ACC112 (cell line): ENCODE data around the gene NCAM1.

Experiments
- H2AFZ ChIP-seq: fragments of 200-600 bp; sonication (generic); one replicate; pipeline ENCODE4 v1.6.0; 2017; ENCODE audit warnings: antibody characterized with exemption, low read length; ENCODE audit not compliant: unreplicated experiment
- H3K27ac ChIP-seq: fragments of 200-600 bp; sonication (generic); 2 replicates; pipeline ENCODE4 v1.5.1; 2014; ENCODE audit warnings: low read depth, mild to moderate bottlenecking, antibody characterized with exemption, low read length, moderate library complexity
- H3K27me3 ChIP-seq: fragments of 200-600 bp; sonication (generic); 2 replicates; pipeline ENCODE4 v1.6.1; 2014; ENCODE audit warnings: mild to moderate bottlenecking, antibody characterized with exemption, low read length, moderate library complexity, mixed read lengths; ENCODE audit not compliant: insufficient read depth
- H3K36me3 ChIP-seq: fragments of 200-600 bp; sonication (generic); 2 replicates; pipeline ENCODE4 v1.6.1; 2016; ENCODE audit warnings: mild to moderate bottlenecking, antibody characterized with exemption, low read length, moderate library complexity, mixed read lengths; ENCODE audit not compliant: insufficient read depth
- H3K4me1 ChIP-seq: fragments of 200-600 bp; sonication (generic); one replicate; pipeline ENCODE4 v1.6.1; 2016; ENCODE audit warnings: low read length, mixed read lengths; ENCODE audit not compliant: insufficient read depth, unreplicated experiment, control insufficient read depth
- H3K4me3 ChIP-seq: fragments of 200-600 bp; sonication (generic); 2 replicates; pipeline ENCODE4 v1.5.1; 2014; ENCODE audit warnings: mild to moderate bottlenecking, low read depth, low read length
- H3K79me2 ChIP-seq: fragments of 200-600 bp; sonication (generic); one replicate; pipeline ENCODE4 v1.6.0; 2016; ENCODE audit warnings: low read length; ENCODE audit not compliant: control insufficient read depth, unreplicated experiment, insufficient read depth

NCAM1 gene

GRCh38 chr11:113113801-113114704, 152.8 kb downstream of the NCAM1 start:
- Histone ChIP-seq H3K79me2 (no peaks in the 10 kb centered on the region), H3K27me3 (no peaks in the 10 kb centered on the region), H3K36me3 (no peaks in the 10 kb centered on the region), H3K27ac (no peak overlapping the region), H3K4me3 (no peak overlapping the region), H2AFZ (no peak overlapping the region), H3K4me1 (no peaks in the 10 kb centered on the region)

GRCh38 chr11:113114705-113115027, 153.4 kb downstream of the NCAM1 start:
- H2AFZ ChIP-seq, result no peak overlapping the region
- no peak overlapping the region for H3K4me3 ChIP-seq
- no peaks in the 10 kb centered on the region for H3K27me3 ChIP-seq
- no peaks in the 10 kb centered on the region for H3K36me3 ChIP-seq
- H3K27ac ChIP-seq, result no peak overlapping the region
- H3K4me1 ChIP-seq, result no peaks in the 10 kb centered on the region
- no peaks in the 10 kb centered on the region for H3K79me2 ChIP-seq

DNA sequence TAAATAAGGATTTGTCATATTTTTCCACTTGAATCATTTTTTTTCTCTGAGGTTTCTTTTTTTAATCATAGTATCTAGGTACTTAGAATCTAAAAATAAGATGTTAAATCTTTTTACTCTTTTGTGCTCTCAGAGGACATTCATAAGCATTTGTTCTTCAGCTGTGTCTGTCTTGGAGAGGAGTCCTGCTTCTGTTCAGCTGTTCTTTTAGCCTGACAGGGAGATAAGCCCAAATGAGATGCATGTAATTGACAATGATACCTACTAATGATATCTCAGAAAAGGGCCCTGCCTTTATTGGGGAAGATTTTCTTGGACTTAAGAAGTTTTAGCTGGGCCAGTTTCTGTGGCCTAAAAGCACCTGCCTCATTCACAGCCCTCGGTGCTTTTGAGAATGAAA, 156.9 kb downstream of the NCAM1 start:
- no peaks in the 10 kb centered on the region for H3K27me3 ChIP-seq
- no peaks in the 10 kb centered on the region for H3K4me1 ChIP-seq
- no peak overlapping the region for H3K27ac ChIP-seq
- no peak overlapping the region for H3K4me3 ChIP-seq
- H3K79me2 ChIP-seq, result no peaks in the 10 kb centered on the region
- H2AFZ ChIP-seq, result no peak overlapping the region
- H3K36me3 ChIP-seq, result no peaks in the 10 kb centered on the region

- Histone ChIP-seq H2AFZ (no peak overlapping the region), H3K4me1 (no peaks in the 10 kb centered on the region), H3K27ac (no peak overlapping the region), H3K79me2 (no peaks in the 10 kb centered on the region), H3K4me3 (no peak overlapping the region), H3K36me3 (no peaks in the 10 kb centered on the region), H3K27me3 (no peaks in the 10 kb centered on the region)
Observed at GRCh38 chr11:113119074-113119473, 157.9 kb downstream of the NCAM1 start.

DNA sequence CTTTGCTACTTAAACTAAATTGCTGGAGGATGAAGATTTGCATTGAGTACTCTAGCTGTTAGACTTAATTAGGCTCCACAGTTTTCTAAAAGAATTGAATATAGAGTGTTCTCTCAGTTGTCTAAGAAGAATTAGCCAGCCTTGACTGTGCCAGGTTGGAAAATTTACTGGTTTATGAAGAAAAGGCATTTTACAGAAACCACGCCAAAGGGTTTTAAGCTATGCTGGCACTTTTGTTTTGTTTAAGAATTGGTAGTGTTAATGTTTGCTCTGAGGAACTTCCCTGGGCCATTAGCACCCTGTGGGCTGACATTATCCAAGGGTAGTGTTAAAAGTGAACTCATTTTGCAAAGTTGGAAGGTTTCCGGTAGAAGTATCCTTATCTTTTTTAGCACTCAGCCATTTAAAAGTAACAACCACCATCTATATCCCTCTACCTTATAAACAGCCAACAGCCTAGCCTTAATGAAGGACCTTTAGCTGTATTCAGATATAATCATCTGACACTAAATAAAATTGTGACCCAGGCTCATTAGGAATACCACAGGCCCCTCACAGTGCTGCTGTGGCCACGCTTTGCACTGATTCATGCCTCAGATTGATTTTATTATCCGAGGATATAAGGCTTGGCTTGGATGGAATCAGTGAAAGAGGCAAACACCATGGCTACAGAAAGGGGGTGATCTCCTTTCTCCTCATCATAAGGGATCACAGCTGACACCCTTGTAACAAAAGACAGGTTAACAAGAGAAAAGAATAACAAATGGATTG, 158.9 kb downstream of the NCAM1 start:
- H3K79me2 ChIP-seq, result no peaks in the 10 kb centered on the region
- no peaks in the 10 kb centered on the region for H3K4me1 ChIP-seq
- no peak overlapping the region for H3K27ac ChIP-seq
- H2AFZ ChIP-seq, result no peak overlapping the region
- H3K4me3 ChIP-seq, result no peak overlapping the region
- no peaks in the 10 kb centered on the region for H3K36me3 ChIP-seq
- no peaks in the 10 kb centered on the region for H3K27me3 ChIP-seq

- Histone ChIP-seq H3K36me3 (no peaks in the 10 kb centered on the region), H2AFZ (no peak overlapping the region), H3K27me3 (no peaks in the 10 kb centered on the region), H3K4me1 (no peaks in the 10 kb centered on the region), H3K4me3 (no peak overlapping the region), H3K27ac (no peak overlapping the region), H3K79me2 (no peaks in the 10 kb centered on the region)
Observed at GRCh38 chr11:113121746-113122145, 160.5 kb downstream of the NCAM1 start.

DNA sequence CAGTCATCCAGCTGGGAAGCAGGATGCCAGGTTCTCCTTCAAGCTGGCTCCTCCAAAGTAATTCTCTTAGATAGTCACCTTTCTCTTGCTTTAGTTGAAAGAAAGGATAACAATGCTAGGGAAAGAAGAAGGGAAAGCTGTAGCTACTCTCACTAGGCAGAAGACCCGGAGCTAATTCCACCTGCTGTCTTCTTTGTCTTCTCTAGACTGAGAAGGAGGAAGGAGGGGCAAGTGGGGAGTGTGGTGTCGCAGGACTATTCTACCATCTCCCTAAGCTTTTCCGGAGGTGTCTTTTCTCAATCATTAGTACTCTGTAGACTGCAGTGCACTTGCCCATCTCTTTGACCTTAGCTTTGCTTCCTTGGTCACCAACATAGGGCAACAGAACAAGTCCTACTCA, 162.8 kb downstream of the NCAM1 start:
- Histone ChIP-seq H3K27me3 (no peaks in the 10 kb centered on the region), H3K79me2 (no peaks in the 10 kb centered on the region), H3K27ac (no peak overlapping the region), H3K36me3 (no peaks in the 10 kb centered on the region), H3K4me3 (no peak overlapping the region), H3K4me1 (no peaks in the 10 kb centered on the region), H2AFZ (no peak overlapping the region)

GRCh38 chr11:113124578-113124977, 163.4 kb downstream of the NCAM1 start:
- Histone ChIP-seq H3K27ac (no peak overlapping the region), H3K36me3 (no peaks in the 10 kb centered on the region), H3K4me1 (no peaks in the 10 kb centered on the region), H3K4me3 (no peak overlapping the region), H3K79me2 (no peaks in the 10 kb centered on the region), H3K27me3 (no peaks in the 10 kb centered on the region), H2AFZ (no peak overlapping the region)

GRCh38 chr11:113129261-113129992, 168.2 kb downstream of the NCAM1 start:
- H3K4me3 ChIP-seq, result no peak overlapping the region
- no peaks in the 10 kb centered on the region for H3K36me3 ChIP-seq
- H3K4me1 ChIP-seq, result no peaks in the 10 kb centered on the region
- no peak overlapping the region for H2AFZ ChIP-seq
- H3K27me3 ChIP-seq, result no peaks in the 10 kb centered on the region
- H3K27ac ChIP-seq, result no peak overlapping the region
- H3K79me2 ChIP-seq, result no peaks in the 10 kb centered on the region

DNA sequence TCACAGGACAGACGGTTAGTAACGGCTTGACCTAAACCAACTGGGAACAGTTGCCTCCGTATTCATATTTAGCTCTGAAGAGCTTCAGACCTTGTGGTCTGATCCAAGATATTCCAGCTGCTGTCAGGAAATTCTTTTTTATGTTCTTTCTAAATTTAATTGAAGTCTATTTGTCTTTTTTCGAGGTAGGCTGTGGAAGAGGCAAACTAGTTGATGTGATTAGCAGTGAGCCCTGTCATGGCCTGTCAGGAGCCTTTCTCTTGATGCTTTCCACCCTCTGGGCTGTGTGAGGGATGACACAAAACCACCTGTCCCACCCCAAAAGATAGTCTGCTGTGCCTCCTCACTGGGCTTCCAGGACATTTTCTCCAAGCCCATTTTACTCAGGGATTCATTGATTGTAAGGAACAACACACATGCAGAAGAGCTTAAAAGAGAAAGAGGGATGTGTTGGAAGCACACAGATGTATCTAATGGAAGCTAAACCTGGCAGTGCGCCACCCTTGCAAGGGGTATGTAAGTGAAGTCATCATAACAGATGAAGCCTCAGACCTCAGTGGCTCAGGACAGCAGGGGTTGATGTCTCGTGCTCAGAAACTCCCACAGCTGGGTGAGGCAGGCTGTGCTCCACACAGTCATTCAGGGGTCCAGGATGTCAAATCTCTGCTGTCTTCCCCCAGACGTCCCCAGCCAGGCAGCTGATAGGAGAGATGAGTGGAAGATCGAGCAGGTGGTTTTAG, 170.0 kb downstream of the NCAM1 start:
- Histone ChIP-seq H2AFZ (no peak overlapping the region), H3K27ac (no peak overlapping the region), H3K4me1 (no peaks in the 10 kb centered on the region), H3K79me2 (no peaks in the 10 kb centered on the region), H3K4me3 (no peak overlapping the region), H3K36me3 (no peaks in the 10 kb centered on the region), H3K27me3 (no peaks in the 10 kb centered on the region)
